Immature natural killer cell (primary cell): Measurements from ENCODE around the gene UFD1. TPM values are rescaled to one million over a fixed set of nuclear protein-coding genes. Genes with fewer than 3 reads are reported as not detected.

Experiments
- DNase-seq, 3 donors: peaks; one replicate each; pipeline ENCODE4 v3.0.0; 2022; ENCODE audit warnings: mixed read lengths in 1 of 3
- H3K27ac Mint-ChIP-seq, 6 donors: one replicate each; pipeline ENCODE4 v1.8.0; 2020; ENCODE audit warnings: mixed read lengths in 6 of 6, mild to moderate bottlenecking in 5 of 6, inconsistent platforms in 4 of 6, moderate library complexity in 3 of 6
- H3K27me3 Mint-ChIP-seq, 3 donors: one replicate each; pipeline ENCODE4 v1.8.0; 2020 to 2021; ENCODE audit warnings: low read depth in 3 of 3, mild to moderate bottlenecking in 3 of 3, mixed read lengths in 3 of 3, moderate library complexity in 3 of 3, inconsistent platforms in 1 of 3
- H3K36me3 Mint-ChIP-seq, 3 donors: one replicate each; pipeline ENCODE4 v1.8.0; 2020; ENCODE audit warnings: mixed read lengths in 3 of 3, inconsistent platforms in 2 of 3, mild to moderate bottlenecking in 2 of 3
- H3K4me1 Mint-ChIP-seq, 2 donors: one replicate each; pipeline ENCODE4 v1.8.0; 2020; ENCODE audit warnings: inconsistent platforms in 2 of 2, mild to moderate bottlenecking in 2 of 2, mixed read lengths in 2 of 2, moderate library complexity in 1 of 2
- H3K4me3 Mint-ChIP-seq, 5 donors: one replicate each; pipeline ENCODE4 v1.8.0; 2020; ENCODE audit warnings: mild to moderate bottlenecking in 5 of 5, mixed read lengths in 5 of 5, inconsistent platforms in 3 of 5, moderate library complexity in 3 of 5
- H3K9me3 Mint-ChIP-seq, 6 donors: one replicate each; pipeline ENCODE4 v1.8.0; 2020; ENCODE audit warnings: mild to moderate bottlenecking in 6 of 6, mixed read lengths in 6 of 6, inconsistent platforms in 4 of 6, moderate library complexity in 3 of 6
- polyA plus RNA-seq, 3 donors: library from polyadenylated mRNA; unstranded; fragments of 300-500 nt; fragmentation: Illumina TruSeq; gene quantifications; one replicate each; pipeline ENCODE4 v1.2.3, GENCODE V29; 2021

The UFD1 gene
- polyA plus RNA-seq, 3 donors from 2014 or later, result 106 to 176 (median 142) TPM

DNA sequence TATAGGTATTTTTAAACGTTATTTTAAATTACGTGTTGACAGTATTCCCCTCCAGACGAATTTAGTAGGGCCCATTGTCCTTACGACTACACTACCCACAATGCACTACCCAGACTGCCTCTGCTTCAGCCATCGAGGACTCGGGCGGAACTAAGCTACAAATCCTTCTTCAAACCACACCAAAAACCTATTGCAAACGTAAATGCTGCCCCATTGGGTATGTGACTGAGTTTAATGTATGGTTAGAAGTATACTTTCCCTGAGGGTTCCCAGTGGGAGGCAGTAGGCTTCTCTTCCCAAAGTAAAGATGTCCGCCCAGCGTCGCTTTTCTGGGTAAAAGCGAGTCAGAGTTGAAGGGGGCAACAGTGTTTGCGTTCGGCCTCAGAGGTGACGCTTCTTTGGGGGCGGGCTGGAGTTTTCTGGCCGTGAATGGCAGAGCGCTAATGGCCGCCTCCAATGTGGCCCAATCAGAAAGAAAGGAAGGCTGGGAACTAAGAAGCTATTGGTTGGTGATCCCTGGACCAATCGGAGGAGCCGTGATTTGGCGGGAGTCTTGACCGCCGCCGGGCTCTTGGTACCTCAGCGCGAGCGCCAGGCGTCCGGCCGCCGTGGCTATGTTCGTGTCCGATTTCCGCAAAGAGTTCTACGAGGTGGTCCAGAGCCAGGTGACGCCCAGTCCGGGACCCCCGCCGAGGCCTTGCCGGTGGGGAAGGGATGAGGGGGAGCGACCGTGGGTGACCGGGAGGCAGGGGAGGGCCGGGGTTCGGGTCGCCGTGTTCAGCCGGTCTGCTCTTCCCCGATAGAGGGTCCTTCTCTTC lies 571 bp upstream of the UFD1 start, which contains the start of gene CDC45:
CDC45 (plus strand) TSS at position 566 of the 818 bp plus-strand sequence; CDS start at position 615, 49 bp downstream.
- Mint-ChIP-seq H3K4me3 (peak within 1 kb of the TSS; percentile 90 to 96 (median 92)), H3K9me3 (no peaks in the 10 kb centered on the region), H3K4me1 (peaks cover 29 to 43% of the 10 kb centered on the region in 2 donors), H3K27ac (peak within 1 kb of the TSS; percentile 98 to 100 (median 99)), H3K27me3 (peaks cover 5 to 7% (median 6%) of the 10 kb centered on the region in 3 donors), H3K36me3 (no peaks in the 10 kb centered on the region)
- DNase-seq, result peak; percentile 95

GRCh38 chr22:19478045-19478900 lies 720 bp downstream of the UFD1 start:
- H3K9me3 Mint-ChIP-seq, result no peaks in the 10 kb centered on the region
- peak overlapping the region; percentile 85 to 96 (median 91) for H3K4me3 Mint-ChIP-seq
- H3K27me3 Mint-ChIP-seq, result peaks cover 6 to 8% (median 7%) of the 10 kb centered on the region in 3 donors
- H3K27ac Mint-ChIP-seq, result peak overlapping the region; percentile 50 to 100 (median 80)
- H3K4me1 Mint-ChIP-seq, result peaks cover 31 to 43% of the 10 kb centered on the region in 2 donors
- H3K36me3 Mint-ChIP-seq, result peaks cover 0 to 5% (median 0%) of the 10 kb centered on the region in 3 donors
- no peak for DNase-seq

- peaks cover 0 to 5% (median 0%) of the 10 kb centered on the region in 3 donors for H3K36me3 Mint-ChIP-seq
- peaks cover 31 to 43% of the 10 kb centered on the region in 2 donors for H3K4me1 Mint-ChIP-seq
- peak in 1 of 3 donors; percentile 7 for DNase-seq
- H3K9me3 Mint-ChIP-seq, result no peaks in the 10 kb centered on the region
- peak overlapping the region; percentile 85 to 96 (median 91) for H3K4me3 Mint-ChIP-seq
- peaks cover 6 to 8% (median 7%) of the 10 kb centered on the region in 3 donors for H3K27me3 Mint-ChIP-seq
- H3K27ac Mint-ChIP-seq, result peak overlapping the region; percentile 70 to 100 (median 85)
Observed at GRCh38 chr22:19477321-19478044, 1.5 kb downstream of the UFD1 start.

- Mint-ChIP-seq H3K27ac (peak overlapping the region in 3 of 6 donors; percentile 34 to 59 (median 51)), H3K36me3 (peaks cover 0 to 12% (median 0%) of the 10 kb centered on the region in 3 donors), H3K4me1 (peaks cover 31 to 43% of the 10 kb centered on the region in 2 donors), H3K27me3 (peaks cover 6 to 9% (median 7%) of the 10 kb centered on the region in 3 donors), H3K4me3 (peak overlapping the region in 1 of 5 donors; percentile 33), H3K9me3 (no peaks in the 10 kb centered on the region)
- no peak for DNase-seq
Observed at GRCh38 chr22:19476023-19476422, 3.0 kb downstream of the UFD1 start.

- DNase-seq, result no peak
- Mint-ChIP-seq H3K36me3 (peaks cover 3 to 24% (median 4%) of the 10 kb centered on the region in 3 donors), H3K9me3 (no peaks in the 10 kb centered on the region), H3K4me1 (peaks cover 23 to 34% of the 10 kb centered on the region in 2 donors), H3K27me3 (peaks cover 0 to 4% (median 4%) of the 10 kb centered on the region in 3 donors), H3K4me3 (no peak overlapping the region), H3K27ac (no peak overlapping the region)
Observed at GRCh38 chr22:19473578-19473977, 5.4 kb downstream of the UFD1 start.

GRCh38 chr22:19472233-19472632 lies 6.8 kb downstream of the UFD1 start:
- no peak for DNase-seq
- peaks cover 12 to 22% of the 10 kb centered on the region in 2 donors for H3K4me1 Mint-ChIP-seq
- H3K36me3 Mint-ChIP-seq, result peaks cover 3 to 35% (median 9%) of the 10 kb centered on the region in 3 donors
- peak overlapping the region in 3 of 6 donors; percentile 9 to 52 (median 12) for H3K27ac Mint-ChIP-seq
- H3K9me3 Mint-ChIP-seq, result no peaks in the 10 kb centered on the region
- H3K4me3 Mint-ChIP-seq, result no peak overlapping the region
- peaks cover 0 to 9% (median 4%) of the 10 kb centered on the region in 3 donors for H3K27me3 Mint-ChIP-seq

- H3K4me3 Mint-ChIP-seq, result no peak overlapping the region
Observed at GRCh38 chr22:19471572-19471971, 7.4 kb downstream of the UFD1 start.

DNA sequence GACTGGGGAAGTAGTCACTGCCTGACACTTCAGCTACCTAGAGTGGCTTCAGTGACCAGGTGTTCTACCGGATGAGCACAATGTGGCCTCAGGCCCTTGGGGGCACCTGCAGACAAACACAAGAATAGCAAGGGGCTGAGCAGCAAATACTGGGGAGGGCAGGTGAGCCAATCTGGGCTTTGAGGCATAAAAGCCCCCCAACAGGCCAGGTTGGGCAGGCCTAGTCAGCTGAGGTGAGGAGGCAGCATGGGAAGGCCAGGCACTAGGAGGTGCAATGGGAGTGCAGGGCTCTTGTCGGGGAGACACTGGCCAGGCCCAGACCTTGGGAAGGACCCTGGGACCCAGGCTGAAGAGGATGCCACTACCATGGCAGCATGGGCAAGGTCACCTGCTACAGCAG lies 9.0 kb downstream of the UFD1 start:
- Mint-ChIP-seq H3K27me3 (peaks cover 0 to 7% (median 4%) of the 10 kb centered on the region in 3 donors), H3K36me3 (peaks cover 10 to 47% (median 15%) of the 10 kb centered on the region in 3 donors), H3K9me3 (no peaks in the 10 kb centered on the region), H3K4me3 (no peak overlapping the region), H3K4me1 (peaks cover 2% of the 10 kb centered on the region in 2 donors), H3K27ac (no peak overlapping the region)
- no peak for DNase-seq

More at GRCh38 chr22:19471572-19471971, 7.4 kb downstream of the UFD1 start:
- Mint-ChIP-seq H3K4me1 (peaks cover 9 to 16% of the 10 kb centered on the region in 2 donors), H3K9me3 (no peaks in the 10 kb centered on the region), H3K27me3 (peaks cover 0 to 9% (median 4%) of the 10 kb centered on the region in 3 donors), H3K36me3 (peaks cover 3 to 36% (median 9%) of the 10 kb centered on the region in 3 donors), H3K27ac (peak overlapping the region in 1 of 6 donors; percentile 14)
- no peak for DNase-seq

- Mint-ChIP-seq H3K27me3 (peaks cover 0 to 7% (median 4%) of the 10 kb centered on the region in 3 donors), H3K9me3 (no peaks in the 10 kb centered on the region), H3K27ac (no peak overlapping the region), H3K36me3 (peaks cover 13 to 53% (median 17%) of the 10 kb centered on the region in 3 donors), H3K4me3 (no peak overlapping the region), H3K4me1 (peaks cover 0 to 3% of the 10 kb centered on the region in 2 donors)
- no peak for DNase-seq
Observed at GRCh38 chr22:19469421-19469820, 9.6 kb downstream of the UFD1 start.

- Mint-ChIP-seq H3K9me3 (no peaks in the 10 kb centered on the region), H3K27ac (no peak overlapping the region)
- DNase-seq, result no peak
Observed at GRCh38 chr22:19467912-19468311, 11.1 kb downstream of the UFD1 start.

DNA sequence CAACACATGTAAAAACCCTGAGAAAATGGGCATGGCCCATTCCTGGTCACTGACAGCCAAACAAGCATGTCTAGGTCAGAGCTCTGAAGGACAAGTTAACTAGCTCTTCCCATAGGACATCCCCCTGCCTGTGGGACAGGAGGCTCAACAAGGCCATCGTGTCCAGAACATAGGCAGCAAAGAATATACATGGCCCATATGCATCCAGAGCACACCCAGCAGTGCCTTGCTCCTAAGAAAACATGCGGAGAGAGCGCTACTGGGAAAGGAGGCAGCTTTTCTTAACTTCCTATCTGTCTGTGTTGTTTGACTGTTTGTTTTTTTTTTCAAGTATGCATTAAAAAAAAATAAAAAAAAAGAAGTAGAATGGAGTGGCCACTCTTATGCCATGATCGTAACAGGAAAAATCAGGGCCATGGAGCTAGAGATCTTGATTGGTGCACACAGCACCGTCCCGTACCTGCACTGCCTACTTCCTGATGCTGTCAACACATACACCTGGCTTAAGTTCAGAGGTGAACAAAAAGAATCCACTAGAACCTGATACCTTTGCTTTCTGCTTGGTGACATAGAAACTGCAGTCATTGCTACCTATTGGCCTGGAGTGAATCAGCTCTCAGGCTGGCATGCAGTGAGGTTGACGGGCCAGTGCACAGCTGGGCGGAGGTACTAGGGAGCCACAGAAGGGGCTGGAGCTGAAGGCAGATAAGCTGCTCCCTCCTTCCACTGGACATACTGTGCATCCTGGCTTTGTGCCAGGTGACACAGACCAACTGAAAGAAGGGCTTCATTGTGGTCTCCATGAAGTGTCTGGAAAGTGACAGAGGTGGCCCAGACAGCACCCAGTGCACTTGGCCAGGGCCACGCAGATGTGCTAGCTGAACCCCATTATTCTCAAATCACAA lies 11.9 kb downstream of the UFD1 start:
- H3K27me3 Mint-ChIP-seq, result peaks cover 0 to 9% (median 1%) of the 10 kb centered on the region in 3 donors
- no peak overlapping the region for H3K27ac Mint-ChIP-seq
- no peaks in the 10 kb centered on the region for H3K9me3 Mint-ChIP-seq
- DNase-seq, result no peak
- peaks cover 13 to 54% (median 21%) of the 10 kb centered on the region in 3 donors for H3K36me3 Mint-ChIP-seq
- H3K4me3 Mint-ChIP-seq, result no peak overlapping the region
- peaks cover 0 to 1% of the 10 kb centered on the region in 2 donors for H3K4me1 Mint-ChIP-seq

More at GRCh38 chr22:19467912-19468311, 11.1 kb downstream of the UFD1 start:
- Mint-ChIP-seq H3K36me3 (peaks cover 13 to 51% (median 19%) of the 10 kb centered on the region in 3 donors), H3K4me3 (no peak overlapping the region), H3K27me3 (peaks cover 0 to 9% (median 1%) of the 10 kb centered on the region in 3 donors), H3K4me1 (peaks cover 0 to 1% of the 10 kb centered on the region in 2 donors)

DNA sequence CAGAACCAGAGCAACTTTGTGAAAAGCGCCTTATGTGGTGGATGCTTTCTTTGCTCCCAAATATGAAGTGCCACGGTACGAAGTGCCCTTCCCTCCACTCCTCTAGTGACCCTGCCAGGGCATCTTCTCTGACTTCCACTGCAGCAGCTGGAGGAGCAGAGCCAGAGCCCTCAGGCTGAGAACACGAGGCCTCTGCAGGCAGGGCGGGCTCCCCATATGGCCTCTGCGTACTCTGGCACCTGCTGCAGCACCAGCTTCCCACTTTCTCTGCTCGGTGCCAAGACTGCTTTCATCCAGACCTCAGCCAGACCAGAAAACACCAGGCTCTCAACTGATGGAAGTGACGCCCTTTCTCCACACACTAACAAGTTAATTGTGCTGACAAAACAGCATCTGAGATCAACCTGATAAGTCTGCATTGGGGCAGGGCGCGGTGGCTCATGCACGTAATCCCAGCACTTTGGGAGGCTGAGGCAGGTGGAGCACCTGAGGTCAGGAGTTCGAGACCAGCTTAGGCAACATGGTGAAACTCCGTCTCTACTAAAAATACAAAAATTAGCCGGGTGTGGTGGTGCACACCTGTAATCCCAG lies 12.8 kb downstream of the UFD1 start:
- no peaks in the 10 kb centered on the region for H3K9me3 Mint-ChIP-seq
- no peak overlapping the region for H3K4me3 Mint-ChIP-seq
- peaks cover 0 to 9% (median 0%) of the 10 kb centered on the region in 3 donors for H3K27me3 Mint-ChIP-seq
- H3K4me1 Mint-ChIP-seq, result peaks cover 0 to 1% of the 10 kb centered on the region in 2 donors
- H3K36me3 Mint-ChIP-seq, result peaks cover 13 to 55% (median 25%) of the 10 kb centered on the region in 3 donors
- DNase-seq, result no peak
- peak overlapping the region in 1 of 6 donors; percentile 17 for H3K27ac Mint-ChIP-seq
